ENCODE results near the gene KIAA0513.

The KIAA0513 gene

GRCh38 chr16:85072076-85072860 lies 44.7 kb downstream of the KIAA0513 start:
- no peak for DNase-seq (ENCODE audit: low read depth)

DNA sequence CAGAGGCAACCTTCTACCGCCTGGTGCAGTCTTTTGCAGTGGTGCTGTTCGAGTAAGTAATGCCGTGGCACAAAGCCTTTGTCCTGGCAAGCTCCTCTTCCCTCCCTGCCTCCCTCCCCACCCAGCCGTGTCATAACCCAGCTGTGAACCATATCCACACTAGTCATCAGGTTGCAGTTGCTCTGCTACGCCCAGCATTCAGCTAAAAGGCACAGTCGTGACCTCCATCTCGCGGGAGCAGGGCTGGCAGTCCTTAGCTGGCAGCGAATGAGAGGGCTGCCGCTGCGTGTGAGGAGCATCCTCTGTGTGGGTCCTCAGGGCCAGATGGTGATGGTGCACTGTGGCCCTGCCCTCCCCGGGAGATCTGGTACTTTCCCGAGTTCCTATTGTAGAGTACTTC lies 45.4 kb downstream of the KIAA0513 start:
- no peak for DNase-seq (ENCODE audit: low read depth)

DNA sequence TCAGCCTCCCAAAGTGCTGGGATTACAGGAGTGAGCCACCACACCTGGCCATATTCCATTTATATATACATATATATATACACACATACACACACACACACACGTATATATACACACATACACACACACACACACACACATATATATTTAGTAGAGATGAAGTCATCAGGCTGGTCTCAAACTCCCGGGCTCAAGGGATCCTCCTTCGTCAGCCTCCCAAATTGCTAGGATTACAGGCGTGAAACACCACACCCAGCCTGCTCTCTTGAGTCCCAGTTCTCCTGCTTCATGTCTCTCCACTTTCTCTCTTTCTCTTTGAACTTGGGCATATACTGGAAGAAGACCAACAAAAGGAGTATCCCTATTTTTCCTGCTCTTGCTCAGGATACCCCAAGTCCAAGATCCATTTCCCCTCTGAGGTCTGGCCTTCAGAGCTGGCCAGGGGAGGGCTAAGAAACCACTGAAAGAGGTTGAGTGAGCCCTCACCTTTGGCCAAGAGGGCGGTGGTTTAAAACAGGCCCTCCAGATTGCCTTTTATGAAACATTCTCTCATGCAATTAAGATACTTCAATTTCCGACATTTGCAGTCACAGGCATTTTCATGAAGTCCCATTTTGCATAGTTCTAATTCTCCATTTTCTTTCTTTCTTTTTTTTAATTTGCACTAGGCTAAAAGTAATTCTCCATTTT lies 46.8 kb downstream of the KIAA0513 start:
- DNase-seq (ENCODE audit: low read depth), result no peak

DNA sequence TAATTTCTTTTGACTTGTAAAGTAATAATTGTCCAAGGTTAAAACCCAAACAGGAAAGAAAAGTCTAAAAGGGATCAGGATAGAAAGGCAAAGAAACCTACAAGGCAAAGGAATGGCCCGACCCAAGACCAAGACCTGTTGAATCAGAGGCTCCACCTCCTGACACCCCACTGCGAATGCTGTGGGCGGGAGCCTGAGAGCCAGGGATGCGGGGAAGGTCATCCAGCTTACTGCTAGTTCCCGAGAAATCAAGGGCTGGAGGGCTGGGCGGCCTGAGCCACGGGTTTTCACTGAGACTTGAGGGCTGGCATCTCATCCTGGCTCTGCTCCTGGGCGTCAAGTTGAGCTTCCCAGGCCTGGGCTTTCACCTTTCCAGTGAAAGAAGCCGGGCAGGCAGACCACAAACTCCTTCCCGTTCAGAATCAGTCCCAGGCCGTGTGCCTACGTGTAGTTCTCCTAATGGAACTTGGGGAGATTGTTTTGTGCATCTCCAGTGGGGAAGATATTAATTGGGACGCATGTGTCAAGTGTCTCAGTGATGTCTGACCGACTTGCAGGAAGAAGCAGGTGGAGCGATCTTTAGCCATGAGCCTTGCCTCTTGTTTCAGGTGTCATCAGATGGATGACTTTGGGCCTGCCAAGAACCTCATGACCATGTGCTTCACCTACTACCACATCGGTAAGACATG lies 47.8 kb downstream of the KIAA0513 start:
- DNase-seq (ENCODE audit: low read depth), result no peak

GRCh38 chr16:85077039-85077438 lies 49.4 kb downstream of the KIAA0513 start:
- DNase-seq (ENCODE audit: low read depth), result no peak

GRCh38 chr16:85077576-85078125 lies 50.1 kb downstream of the KIAA0513 start:
- DNase-seq (ENCODE audit: low read depth), result no peak

DNA sequence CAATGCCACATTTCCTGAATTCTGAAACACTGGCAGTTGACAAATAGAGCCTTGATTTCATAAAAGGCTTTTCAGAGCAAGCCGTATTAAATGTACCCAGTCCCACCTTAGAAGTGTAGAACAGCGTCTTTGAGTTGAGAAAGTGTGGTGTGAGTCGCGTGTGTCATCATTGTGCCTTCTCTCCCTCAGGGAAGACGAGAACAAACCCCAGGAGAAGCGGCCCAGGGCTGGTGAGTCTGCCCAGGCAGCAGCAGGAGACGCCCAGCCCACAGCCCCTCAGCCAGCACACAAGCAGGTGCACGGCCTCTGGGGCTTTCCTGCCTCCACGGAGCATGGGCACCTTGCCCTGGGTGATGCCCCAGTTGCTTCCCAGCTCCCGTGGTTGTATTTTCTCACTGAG lies 50.6 kb downstream of the KIAA0513 start:
- DNase-seq (ENCODE audit: low read depth), result no peak

GRCh38 chr16:85078952-85079351 lies 51.4 kb downstream of the KIAA0513 start:
- DNase-seq (ENCODE audit: low read depth), result no peak

GRCh38 chr16:85079785-85080570 lies 52.4 kb downstream of the KIAA0513 start:
- DNase-seq (ENCODE audit: low read depth), result no peak

- no peak for DNase-seq (ENCODE audit: low read depth)
These were observed 53.4 kb downstream of the KIAA0513 start for GRCh38 chr16:85081038-85081437.

DNA sequence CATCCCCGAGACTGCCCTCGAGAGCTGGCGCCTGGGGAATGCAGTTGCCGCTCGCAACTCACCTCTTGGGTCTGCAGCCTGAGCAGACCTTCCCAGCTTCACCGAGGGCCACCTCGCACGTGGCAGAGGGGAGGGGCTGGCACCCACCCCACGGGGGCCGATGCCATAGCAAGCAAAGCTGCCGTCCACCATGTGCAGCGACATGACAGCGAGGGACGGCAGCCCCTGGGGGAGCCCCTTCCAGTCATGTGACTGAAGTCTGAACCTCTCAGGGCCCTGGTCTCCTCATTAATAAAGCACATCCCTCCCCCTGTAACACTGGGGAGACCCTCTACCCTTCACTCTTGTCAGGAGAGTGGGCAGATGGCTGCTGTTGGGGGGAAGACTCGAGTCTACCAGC lies 54.2 kb downstream of the KIAA0513 start:
- DNase-seq (ENCODE audit: low read depth), result no peak

- DNase-seq (ENCODE audit: low read depth), result no peak
These were observed 54.8 kb downstream of the KIAA0513 start for GRCh38 chr16:85082173-85083050.

DNA sequence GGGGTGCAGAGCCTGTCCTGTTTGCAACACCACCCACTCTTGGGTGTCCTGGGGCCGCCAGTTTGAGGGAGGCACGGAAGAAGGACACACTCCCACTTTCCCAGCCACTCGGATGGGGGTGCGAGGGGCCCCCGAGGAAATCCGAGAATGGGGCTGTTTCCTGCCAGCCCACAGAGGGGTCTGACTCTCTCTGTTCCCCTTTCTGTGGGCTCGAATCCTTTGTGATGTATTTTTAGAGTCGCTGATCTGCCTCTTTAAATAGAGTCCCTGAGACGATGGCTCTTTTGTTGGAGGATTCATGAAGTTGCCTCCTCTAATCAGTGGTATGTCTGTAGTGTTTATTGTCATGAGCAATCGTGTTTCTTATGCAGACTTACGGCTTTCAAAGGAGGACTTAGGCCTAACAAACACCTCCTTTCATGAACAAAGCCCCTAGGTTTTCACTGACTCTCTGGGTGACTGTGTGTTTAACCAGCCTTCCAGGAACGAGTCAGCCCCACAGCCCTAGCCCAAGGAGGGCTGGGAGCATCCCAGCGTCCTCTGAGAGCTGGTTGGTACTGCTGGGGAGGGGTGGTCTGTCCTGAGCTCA lies 55.5 kb downstream of the KIAA0513 start:
- DNase-seq (ENCODE audit: low read depth), result no peak

DNA sequence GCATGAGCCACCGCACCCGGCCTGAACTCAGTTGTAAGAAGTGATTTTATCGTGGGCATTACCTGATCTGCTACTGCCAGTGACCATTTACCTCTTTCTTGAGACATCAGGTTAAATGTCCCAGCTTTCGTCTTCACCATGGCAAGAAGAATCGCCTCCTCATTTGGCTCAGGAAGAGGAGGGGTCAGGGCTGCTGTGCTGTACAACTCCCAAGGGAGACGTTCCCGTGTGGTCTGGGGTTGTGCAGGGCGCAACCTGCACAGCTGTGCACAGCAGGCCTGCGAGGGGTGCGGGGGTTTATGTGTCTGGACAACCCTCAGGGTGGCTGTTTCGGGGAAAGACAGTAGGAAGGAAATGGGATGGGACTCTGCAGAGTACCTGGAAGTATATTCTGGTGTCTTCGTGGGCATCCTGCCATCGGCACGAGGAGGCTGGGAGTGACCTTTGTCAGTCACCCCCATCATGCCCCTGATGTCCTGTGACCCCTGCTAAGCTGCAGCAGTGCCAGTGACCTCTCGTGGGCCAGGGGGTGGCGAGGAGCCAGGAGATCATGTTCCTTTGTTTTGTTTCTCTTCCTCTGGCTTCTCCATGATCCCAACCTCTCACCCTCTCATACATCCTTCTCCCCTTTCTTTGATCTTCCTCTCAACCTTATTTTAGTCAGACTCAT lies 57.4 kb downstream of the KIAA0513 start:
- no peak for DNase-seq (ENCODE audit: low read depth)

GRCh38 chr16:85085721-85086120 lies 58.1 kb downstream of the KIAA0513 start:
- no peak for DNase-seq (ENCODE audit: low read depth)

- peak; percentile 31 for DNase-seq (ENCODE audit: low read depth)
These were observed 59.0 kb downstream of the KIAA0513 start for GRCh38 chr16:85086347-85087291.

DNA sequence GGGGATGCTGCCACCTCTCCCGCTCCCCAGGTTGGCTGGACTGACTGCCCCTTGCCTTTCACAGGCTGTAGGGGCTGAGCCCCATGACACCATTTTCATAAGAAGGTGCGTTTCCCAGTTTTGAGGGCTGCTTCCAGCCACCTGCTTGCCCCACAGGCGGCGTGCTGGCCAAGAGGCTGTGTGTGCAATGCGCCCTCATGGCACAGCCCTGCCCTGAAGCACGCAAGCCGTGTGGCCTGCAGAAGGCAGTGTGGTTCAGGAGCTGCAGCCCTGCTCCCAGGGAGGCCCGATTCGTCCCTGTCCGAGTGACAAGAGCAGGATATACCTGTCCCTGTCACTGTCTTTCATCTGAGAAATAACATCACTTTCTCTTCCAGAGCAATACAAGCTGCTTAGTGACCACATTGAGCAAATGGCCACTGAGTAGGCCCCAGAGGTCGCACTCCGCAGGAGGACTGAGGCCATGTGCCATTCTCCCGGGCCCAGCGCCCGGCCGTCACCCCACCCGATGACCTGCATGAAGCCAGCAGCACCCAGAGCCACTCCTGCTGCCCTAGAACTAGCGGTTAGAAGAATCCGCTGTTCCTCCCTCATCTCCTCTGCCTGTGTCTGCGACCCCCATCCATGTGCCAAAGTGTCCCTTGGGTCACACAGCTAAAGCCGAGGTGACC lies 60.4 kb downstream of the KIAA0513 start:
- DNase-seq (ENCODE audit: low read depth), result no peak

DNA sequence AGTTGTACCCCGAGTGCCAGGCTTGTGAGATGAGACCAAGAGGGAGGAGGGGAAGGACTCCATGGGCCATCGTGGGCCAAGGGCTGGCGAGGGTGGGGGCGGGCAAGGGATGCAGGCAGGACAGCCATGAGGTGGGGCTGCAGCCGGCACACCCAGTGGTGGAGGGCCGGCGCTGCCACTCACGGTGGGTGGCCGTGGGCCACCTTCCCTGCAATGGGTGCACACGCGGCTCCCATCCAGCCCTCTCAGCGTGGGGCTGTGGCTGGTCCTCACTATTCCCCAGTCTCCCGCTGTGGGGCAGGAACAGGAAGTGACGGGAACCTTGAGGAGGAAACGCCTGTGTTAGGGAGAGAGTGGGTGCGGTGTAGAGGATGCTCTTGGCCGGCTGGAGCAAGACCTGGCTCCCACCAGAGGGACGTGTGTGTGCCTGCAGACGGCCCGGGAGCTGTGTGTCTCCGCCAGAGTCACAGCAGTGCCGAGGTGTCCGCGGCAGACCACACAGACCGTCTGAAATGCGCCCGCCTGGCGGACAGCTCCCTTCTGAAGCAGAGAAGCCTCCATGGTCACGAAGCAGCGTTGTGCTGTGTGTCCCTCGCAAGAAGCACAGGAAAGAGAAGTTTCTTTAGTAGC lies 61.1 kb downstream of the KIAA0513 start:
- DNase-seq (ENCODE audit: low read depth), result no peak
